SKM-1 treated with dmso at 0.1 percent for 144 hours (cell line): ENCODE data around the gene NANOS3.
A peak's percentile ranks its signal among the peaks of the same experiment; 100 is the strongest.

Experiments used
- DNase-seq: peaks from one replicate; lab custom pipeline; 2025; ENCODE audit not compliant: unreplicated experiment; lab: John Stamatoyannopoulos, UW

The NANOS3 gene

DNA sequence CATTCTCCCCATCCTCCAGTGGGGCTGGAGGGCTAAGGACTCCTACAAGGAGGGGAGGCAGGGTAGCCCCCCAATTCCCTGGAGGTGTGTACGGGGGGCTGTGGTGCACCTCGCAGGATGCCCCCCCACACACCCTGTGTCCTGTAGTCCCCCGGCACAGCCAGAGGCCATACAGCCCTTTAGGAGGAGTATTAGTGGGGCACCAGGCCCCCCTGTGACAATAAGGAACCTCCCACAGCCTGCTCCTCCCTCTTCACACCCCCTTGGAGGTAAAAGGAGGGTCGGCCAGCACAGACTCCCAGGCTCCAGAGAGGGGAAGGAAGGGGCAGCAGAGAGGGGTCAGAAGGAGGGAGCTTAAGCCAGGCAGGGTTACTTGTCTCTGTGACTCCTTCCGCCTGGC is at the start of gene NANOS3:
TSS of gene NANOS3 (plus strand) at position 301 of the 400 bp plus-strand sequence. CDS start 115 bp downstream, outside the sequence.
- no peak for DNase-seq

DNA sequence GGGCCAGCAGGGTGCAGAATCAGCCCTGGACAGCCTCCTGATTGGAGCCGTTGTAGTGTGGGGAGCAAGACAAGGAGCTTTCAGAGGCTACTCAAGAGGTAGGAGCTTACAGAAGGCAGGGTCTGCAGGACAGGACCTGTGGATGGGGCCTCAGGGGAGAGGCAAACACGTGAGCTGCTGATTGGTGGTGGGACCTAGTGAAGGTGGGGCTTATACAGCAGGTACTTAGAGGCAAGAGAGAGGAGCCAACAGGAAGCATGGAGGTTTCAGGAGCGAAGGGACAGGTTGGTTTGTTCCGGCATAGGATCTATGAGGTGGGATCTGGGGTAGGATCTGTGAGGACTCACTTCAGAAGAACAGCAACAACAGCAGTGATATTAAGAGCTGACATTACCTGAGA is 49.3 kb upstream of the NANOS3 start:
- DNase-seq: no peak

- no peak for DNase-seq
Observed at GRCh38 chr19:13830114-13830740, 46.7 kb upstream of the NANOS3 start.

DNA sequence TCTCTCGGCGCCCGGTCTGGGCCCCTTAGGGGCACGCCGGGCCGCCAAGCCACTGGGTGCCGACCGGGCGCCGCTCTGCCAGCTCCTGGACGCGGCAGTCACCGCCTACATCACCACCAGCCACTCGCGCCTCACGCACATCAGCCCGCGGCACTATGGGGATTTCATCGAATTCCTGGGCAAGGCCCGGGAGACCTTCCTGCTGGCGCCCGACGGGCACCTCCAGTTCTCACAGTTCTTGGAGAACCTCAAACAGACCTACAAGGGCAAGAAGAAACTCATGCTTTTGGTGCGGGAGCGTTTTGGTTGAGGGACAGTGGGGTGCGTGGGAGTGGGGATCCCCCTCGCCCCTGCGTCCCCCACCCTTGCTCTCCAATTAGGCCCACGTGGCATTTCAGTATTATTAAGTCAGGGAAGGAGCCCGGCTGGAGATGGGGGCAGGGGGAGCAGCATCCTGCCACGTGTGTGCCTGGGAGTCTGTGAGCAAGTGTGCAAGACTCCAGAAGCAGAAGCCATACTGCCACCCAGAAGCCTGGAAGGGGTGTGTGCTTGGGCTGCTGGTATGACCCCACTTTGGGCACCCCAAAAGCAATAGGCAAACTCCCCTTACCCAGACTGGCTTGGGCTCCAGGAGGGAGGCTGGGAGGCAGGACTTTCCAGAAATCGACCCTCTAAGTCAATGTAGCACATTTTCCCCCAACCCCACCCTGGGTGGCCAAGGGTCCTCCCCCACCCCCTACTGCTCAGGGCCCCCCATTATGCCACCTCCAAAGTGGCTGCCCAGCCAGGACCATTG is 46.0 kb upstream of the NANOS3 start:
- DNase-seq: no peak

DNA sequence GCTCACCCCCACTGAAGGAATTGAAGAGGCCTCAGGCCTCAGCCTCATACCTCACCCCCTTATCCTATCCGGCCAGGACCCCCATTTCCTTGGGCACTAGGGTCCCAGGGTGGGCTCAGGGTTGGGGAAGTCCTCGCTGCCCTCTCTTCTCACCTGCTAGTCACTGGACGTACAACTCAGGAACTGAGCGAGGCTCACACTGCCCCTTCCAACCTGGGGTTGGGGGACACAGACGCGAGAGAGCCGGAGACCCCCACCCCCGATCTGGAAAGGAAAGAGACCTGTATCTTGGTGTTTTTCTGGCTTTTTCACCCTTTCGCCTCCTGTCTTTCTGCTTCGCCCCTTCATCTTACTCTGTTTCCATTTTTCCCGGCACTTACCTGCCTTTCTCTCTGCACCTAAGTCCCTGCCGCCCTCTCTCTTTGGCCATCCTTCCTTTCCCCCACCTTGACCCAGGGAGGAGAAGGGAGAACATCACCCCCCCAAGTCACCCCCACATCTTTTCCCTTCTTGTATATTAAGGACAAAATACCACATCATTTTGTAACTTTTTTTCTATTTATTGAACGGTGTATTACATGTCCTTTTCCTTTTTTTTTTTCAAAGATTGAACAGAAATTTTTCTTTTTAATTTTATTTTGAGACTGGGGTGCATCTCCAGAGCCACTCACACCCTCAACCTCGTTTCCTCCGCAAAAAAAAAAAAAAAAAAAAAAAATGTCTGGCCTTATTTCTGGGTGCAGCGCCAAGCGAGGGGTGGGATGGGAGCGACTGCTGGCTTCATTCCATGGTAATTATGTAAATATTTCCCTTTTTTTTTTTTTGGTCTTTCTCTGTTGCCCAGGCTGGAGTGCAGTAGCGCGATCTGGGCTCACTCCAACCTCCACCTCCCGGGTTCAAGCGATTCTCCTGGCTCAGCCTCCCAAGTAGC is 45.1 kb upstream of the NANOS3 start:
- no peak for DNase-seq

DNA sequence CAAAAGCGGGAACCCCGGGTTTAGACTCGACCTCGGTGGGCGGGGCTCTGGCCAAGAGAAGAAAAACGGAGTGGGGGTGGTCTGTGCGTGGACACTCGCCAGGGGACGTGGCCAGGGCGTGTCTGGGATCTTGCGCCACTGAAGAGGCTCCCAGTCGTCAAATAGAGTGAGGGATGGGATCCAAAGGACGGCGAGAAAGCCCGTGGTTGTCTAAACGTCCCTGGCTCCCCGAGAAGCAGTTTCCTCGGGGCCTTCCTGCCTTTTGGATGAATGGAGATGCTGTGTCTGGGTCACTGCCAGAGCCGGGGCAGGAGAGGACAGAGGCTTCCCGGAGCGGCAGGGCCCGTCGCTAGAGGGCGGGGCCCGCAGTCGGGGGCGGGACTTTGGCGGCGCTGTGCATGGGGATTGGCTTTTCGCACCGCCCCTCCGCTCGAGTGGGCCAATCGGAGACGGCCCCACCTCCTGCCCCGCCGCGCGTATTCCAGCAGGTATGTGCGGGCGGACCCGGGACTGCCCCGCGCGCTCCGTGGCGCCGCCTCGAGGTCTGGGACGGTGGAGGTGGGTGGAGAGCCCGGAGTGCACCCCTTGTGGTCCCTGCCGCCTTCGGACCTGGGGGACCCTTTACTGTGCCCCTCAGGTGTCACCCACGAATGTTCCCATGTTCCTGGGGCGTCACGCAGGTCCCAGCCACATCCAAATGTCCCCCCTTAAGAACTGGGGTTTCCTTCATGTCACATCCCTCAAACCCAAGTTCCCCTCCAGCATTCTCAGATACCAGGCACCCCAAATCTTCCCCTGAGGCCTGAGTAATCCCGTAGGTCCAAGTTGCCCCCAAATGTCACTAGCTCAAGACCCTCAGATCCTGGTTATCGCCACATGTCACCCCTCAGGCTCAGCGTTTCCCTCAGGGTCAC is 43.3 kb upstream of the NANOS3 start:
- no peak for DNase-seq

DNA sequence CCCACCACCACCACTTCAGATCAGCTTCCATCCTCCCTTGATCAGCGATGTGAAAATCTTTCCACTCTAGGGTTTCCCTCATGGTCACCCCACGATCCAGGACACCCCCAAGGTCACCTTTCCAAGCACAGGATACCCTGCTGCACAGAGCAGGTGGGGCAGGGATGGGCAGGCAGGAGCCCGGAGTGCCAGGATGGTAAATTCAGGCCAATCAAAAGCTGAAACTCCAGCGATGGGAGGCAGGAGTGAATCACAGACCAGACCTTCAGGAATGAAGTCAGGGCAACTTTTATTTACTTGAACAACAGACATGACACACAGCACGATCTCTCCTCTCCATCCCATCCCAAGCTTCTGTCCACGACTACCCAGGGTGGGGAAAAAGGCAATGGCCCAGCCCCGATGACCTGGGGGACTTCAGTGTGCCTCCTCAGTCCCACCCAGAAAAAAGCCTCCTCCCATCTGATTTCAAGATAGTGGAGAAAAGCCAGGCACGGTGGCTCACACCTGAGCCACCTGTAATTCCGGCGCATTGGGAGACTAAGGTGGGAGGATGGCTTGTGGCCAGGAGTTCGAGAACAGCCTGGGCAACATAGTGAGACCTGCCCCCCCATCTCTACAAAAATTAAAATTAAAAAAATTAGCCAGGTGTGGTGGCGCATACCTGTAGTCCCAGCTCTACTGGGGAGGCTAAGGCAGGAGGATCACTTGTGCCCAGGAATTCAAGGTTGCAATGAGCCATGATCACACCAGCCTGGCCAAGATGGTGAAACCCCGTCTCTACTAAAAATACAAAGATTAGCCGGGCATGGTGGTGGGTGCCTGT is 42.5 kb upstream of the NANOS3 start:
- DNase-seq: no peak

- DNase-seq: peak; percentile 97
Observed at GRCh38 chr19:13835791-13836723, 40.9 kb upstream of the NANOS3 start.

DNA sequence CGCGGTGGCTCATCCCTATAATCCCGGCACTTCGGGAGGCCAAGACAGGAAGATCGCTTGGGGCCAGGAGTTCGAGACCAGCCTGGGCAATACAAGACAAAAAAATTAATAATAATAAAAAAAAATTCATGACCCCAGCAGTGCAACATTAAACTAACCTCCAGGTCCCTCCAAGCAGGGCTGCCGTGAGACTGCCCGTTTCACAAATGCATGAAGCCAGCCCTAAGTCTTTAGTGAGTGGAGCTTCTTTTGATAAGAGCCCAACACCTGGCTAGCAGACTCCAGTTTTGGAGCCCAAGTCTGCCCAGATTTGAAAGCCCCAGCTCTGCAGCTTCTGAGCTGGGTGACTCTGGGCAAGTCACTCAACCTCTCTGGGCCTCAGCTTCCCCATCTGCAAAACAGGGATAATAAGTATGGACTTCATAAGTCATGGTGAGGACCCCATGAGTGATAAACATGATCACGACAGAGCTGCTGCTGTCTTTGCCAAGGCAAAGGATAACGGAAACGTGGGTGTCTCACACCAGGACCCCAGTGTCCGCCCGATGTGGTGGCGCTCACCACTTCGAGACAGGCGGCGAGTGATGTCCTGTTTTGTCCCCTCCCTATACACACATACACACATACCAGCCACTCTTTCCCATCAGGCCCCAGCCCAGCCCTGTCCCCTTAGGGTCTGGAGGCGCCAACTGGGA is 38.4 kb upstream of the NANOS3 start:
- DNase-seq: no peak

GRCh38 chr19:13839130-13839937 is 37.6 kb upstream of the NANOS3 start:
- DNase-seq: peak; percentile 79

- no peak for DNase-seq
Observed at GRCh38 chr19:13839938-13840304, 37.0 kb upstream of the NANOS3 start.

DNA sequence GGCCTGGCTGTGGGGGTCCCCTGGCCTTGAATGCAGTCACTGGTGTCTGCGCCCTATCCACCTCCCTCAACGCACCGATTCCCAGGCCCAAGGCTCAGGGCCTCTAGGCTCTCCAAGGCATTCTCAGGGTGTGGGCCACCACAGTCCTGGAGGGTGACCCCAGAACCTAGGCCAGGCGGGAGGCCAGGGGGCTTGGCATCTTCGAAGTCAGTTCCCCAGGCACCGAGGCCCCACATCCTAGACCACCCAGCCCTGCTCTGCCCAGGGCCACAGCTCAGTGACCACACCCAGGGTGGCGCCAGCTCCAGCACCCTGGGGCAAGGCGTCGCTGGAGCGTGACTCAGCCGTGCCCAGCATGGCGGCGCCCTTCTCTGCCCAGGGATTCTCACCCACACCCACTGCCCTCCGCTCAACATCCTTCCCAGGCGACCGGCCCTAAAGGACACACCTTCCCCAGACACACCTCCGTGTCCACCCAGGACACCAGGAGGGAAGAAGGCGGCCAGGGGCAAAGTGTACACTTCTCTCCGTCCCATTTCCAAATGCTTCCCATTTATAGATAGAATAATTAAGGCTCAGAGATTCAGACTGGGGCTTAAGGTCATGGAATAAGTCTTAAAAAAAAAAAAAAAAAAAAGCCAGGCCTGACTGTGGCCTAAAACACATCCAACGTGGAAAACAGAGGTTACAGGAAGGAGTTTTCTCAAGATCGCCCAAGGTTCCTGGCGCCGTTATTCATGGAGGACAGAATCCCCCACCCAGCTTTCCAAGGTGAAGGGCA is 36.4 kb upstream of the NANOS3 start:
- DNase-seq: no peak

- no peak for DNase-seq
Observed at GRCh38 chr19:13841086-13841961, 35.6 kb upstream of the NANOS3 start.

- DNase-seq: no peak
Observed at GRCh38 chr19:13841962-13842290, 35.0 kb upstream of the NANOS3 start.

DNA sequence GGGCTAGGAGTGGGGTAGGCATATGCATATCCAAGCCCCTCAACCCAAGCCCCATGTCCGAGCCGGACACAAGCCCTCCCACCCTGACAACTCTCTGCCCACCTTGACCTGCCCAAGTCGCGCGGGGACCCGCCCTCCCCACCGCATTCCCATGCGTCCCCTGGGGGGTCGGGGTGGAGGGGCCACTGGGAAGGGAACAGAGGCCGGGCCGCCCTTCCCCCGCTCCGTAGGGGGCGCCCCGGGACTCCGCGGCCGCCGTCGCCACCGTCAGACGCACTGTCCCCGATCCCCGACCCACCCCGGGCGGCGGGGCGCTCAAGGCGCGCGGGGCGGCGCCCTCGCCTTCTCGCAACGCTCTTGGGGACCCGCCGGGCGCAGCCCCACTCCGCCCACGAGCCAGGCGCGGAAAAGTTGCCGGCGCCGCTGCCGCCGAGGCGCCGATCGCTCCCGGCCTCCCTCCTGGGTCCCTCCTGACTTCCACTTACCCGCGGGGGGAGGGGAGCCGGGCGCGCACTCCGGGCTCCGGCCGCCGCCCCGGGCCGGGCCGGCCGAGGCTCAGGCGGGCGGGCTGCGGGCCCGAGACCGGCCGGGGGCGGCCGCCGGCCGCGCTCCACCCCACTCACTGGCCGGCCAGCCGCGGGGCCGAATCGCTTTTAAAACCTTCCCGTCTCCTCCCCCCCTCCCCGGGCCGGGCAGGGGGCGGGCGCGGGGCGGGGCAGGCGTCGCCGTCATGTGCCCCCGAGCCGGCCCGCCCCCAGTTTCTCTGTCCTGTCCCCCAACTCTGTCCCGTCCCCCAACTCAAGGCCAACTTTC is 34.4 kb upstream of the NANOS3 start:
- DNase-seq: peak; percentile 56
